Trophoblast cell (in vitro differentiated cells and primary cell): ENCODE data around the gene WDR26.
A peak's percentile ranks its signal among the peaks of the same experiment; 100 is the strongest.

Experiments
- DNase-seq, 2 donors: peaks; one replicate each; pipeline ENCODE4 v3.0.0-alpha.2; 2016
- H2AFZ ChIP-seq: 2 replicates; pipeline ENCODE4 v1.6.1; 2013; ENCODE audit warnings: low read length, moderate library complexity, mild to moderate bottlenecking; ENCODE audit not compliant: insufficient read depth, poor library complexity
- H2AK5ac ChIP-seq: 2 replicates; pipeline ENCODE4 v1.6.1; 2013; ENCODE audit warnings: mild to moderate bottlenecking, low read length
- H2BK120ac ChIP-seq: 2 replicates; pipeline ENCODE4 v1.6.1; 2013; ENCODE audit warnings: low read length, mild to moderate bottlenecking, moderate library complexity; ENCODE audit not compliant: insufficient read depth, poor library complexity
- H2BK12ac ChIP-seq: 2 replicates; pipeline ENCODE4 v1.6.1; 2013; ENCODE audit warnings: mild to moderate bottlenecking, low read length, moderate library complexity
- H2BK5ac ChIP-seq: 2 replicates; pipeline ENCODE4 v1.6.1; 2013; ENCODE audit warnings: low read length, low read depth, moderate library complexity, mild to moderate bottlenecking; ENCODE audit not compliant: poor library complexity
- H3K14ac ChIP-seq: 2 replicates; pipeline ENCODE4 v1.6.1; 2013; ENCODE audit warnings: mild to moderate bottlenecking, low read length
- H3K18ac ChIP-seq: 2 replicates; pipeline ENCODE4 v1.6.1; 2013; ENCODE audit warnings: mild to moderate bottlenecking, low read length
- H3K23ac ChIP-seq: 2 replicates; pipeline ENCODE4 v1.6.1; 2013; ENCODE audit warnings: low read length
- H3K27ac ChIP-seq: 2 replicates; pipeline ENCODE4 v1.5.1; 2013; ENCODE audit warnings: low read depth, mild to moderate bottlenecking, inconsistent platforms, low read length, moderate library complexity
- H3K27me3 ChIP-seq: 2 replicates; pipeline ENCODE4 v1.6.1; 2013; ENCODE audit warnings: inconsistent platforms, mild to moderate bottlenecking, low read length, moderate library complexity; ENCODE audit not compliant: insufficient read depth
- H3K36me3 ChIP-seq, 2 experiments: 1 replicate in 1 of 2; 2 replicates in 1 of 2; pipeline ENCODE4 v1.6.1; 2013; ENCODE audit warnings: low read length in 2 of 2, mild to moderate bottlenecking in 2 of 2, moderate library complexity in 1 of 2; ENCODE audit not compliant: insufficient read depth in 2 of 2, control insufficient read depth in 1 of 2
- H3K4ac ChIP-seq: 2 replicates; pipeline ENCODE4 v1.6.1; 2013; ENCODE audit warnings: low read depth, mild to moderate bottlenecking, low read length, moderate library complexity
- H3K4me1 ChIP-seq, 2 experiments: 1 replicate in 1 of 2; 2 replicates in 1 of 2; pipeline ENCODE4 v1.6.1; 2013; ENCODE audit warnings: low read length in 2 of 2, mild to moderate bottlenecking in 2 of 2, moderate library complexity in 1 of 2; ENCODE audit not compliant: insufficient read depth in 2 of 2, control insufficient read depth in 1 of 2
- H3K4me2 ChIP-seq: 2 replicates; pipeline ENCODE4 v1.6.1; 2013; ENCODE audit warnings: inconsistent platforms, mild to moderate bottlenecking, low read length, moderate library complexity
- H3K4me3 ChIP-seq: 2 replicates; pipeline ENCODE4 v1.5.1; 2013; ENCODE audit warnings: mild to moderate bottlenecking, low read depth, low read length, inconsistent platforms
- H3K79me1 ChIP-seq: one replicate; pipeline ENCODE4 v1.6.1; 2013; ENCODE audit warnings: low read length
- H3K79me2 ChIP-seq: 2 replicates; pipeline ENCODE4 v1.6.1; 2013; ENCODE audit warnings: low read length, mild to moderate bottlenecking; ENCODE audit not compliant: control insufficient read depth, insufficient read depth, poor library complexity
- H3K9ac ChIP-seq: 2 replicates; pipeline ENCODE4 v1.6.1; 2013; ENCODE audit warnings: mild to moderate bottlenecking, low read length
- H3K9me3 ChIP-seq: 2 replicates; pipeline ENCODE4 v1.6.1; 2013; ENCODE audit warnings: low read depth, mild to moderate bottlenecking, control low read depth, inconsistent platforms, low read length; ENCODE audit not compliant: insufficient read depth
- H4K12ac ChIP-seq: 2 replicates; pipeline ENCODE4 v1.6.1; 2013; ENCODE audit warnings: low read depth, mild to moderate bottlenecking, low read length, moderate library complexity
- H4K8ac ChIP-seq: 2 replicates; pipeline ENCODE4 v1.6.1; 2013; ENCODE audit warnings: low read depth, mild to moderate bottlenecking, low read length, moderate library complexity
- H4K91ac ChIP-seq: one replicate; pipeline ENCODE4 v1.6.1; 2013; ENCODE audit warnings: low read depth, mild to moderate bottlenecking, low read length, moderate library complexity
- WGBS: extraction: QIAGEN DNeasy Blood & Tissue Kit; methylation state at CpG from one replicate; pipeline ENCODE4 v1.1.7; 2013; ENCODE audit warnings: missing lambda C conversion rate; ENCODE audit not compliant: insufficient read length, insufficient coverage; ENCODE audit errors: extremely low coverage; 5-methylcytosine and 5-hydroxymethylcytosine counted together

The WDR26 gene

GRCh38 chr1:224435999-224436398 is 1.4 kb upstream of the WDR26 start:
- no peak for DNase-seq

GRCh38 chr1:224435318-224435763 is 744 bp upstream of the WDR26 start:
- no peaks in the 10 kb centered on the region for H3K27me3 ChIP-seq
- no peak overlapping the region for H2BK12ac ChIP-seq
- H3K4me1 ChIP-seq = peaks cover 7 to 9% of the 10 kb centered on the region in 2 experiments
- peak overlapping the region; percentile 59 for H2BK120ac ChIP-seq
- peaks cover 8% of the 10 kb centered on the region for H3K79me1 ChIP-seq
- peak overlapping the region; percentile 32 for H2BK5ac ChIP-seq
- H3K23ac ChIP-seq = no peak overlapping the region
- WGBS = no CpG with 5 or more reads among the region's 4 CpGs
- peak overlapping the region; percentile 23 for H3K27ac ChIP-seq
- peak overlapping the region; percentile 95 for H3K4me2 ChIP-seq
- peaks cover 13% of the 10 kb centered on the region for H3K79me2 ChIP-seq
- H4K91ac ChIP-seq = peak overlapping the region; percentile 98
- peak overlapping the region; percentile 99 for H3K4me3 ChIP-seq
- no peaks in the 10 kb centered on the region for H3K36me3 ChIP-seq
- H4K8ac ChIP-seq = peak overlapping the region; percentile 99
- peak; percentile 48 to 70 for DNase-seq
- peaks cover 2% of the 10 kb centered on the region for H3K9me3 ChIP-seq
- peak overlapping the region; percentile 94 for H3K9ac ChIP-seq
- no peak overlapping the region for H3K14ac ChIP-seq
- peak overlapping the region; percentile 39 for H3K18ac ChIP-seq
- H2AK5ac ChIP-seq = no peak overlapping the region
- H2AFZ ChIP-seq = peak overlapping the region; percentile 100
- no peak overlapping the region for H3K4ac ChIP-seq
- peak overlapping the region; percentile 98 for H4K12ac ChIP-seq

More at GRCh38 chr1:224435999-224436398, 1.4 kb upstream of the WDR26 start:
- Histone ChIP-seq H2AFZ (no peak overlapping the region), H3K9ac (no peak overlapping the region), H4K12ac (no peak overlapping the region), H2AK5ac (no peak overlapping the region), H3K14ac (no peak overlapping the region), H3K79me1 (peaks cover 8% of the 10 kb centered on the region), H2BK120ac (no peak overlapping the region), H3K9me3 (peaks cover 2% of the 10 kb centered on the region), H3K4ac (no peak overlapping the region), H3K36me3 (no peaks in the 10 kb centered on the region), H3K4me1 (peaks cover 7 to 9% of the 10 kb centered on the region in 2 experiments), H3K27me3 (no peaks in the 10 kb centered on the region), H2BK5ac (no peak overlapping the region), H3K4me2 (no peak overlapping the region), H2BK12ac (no peak overlapping the region), H4K91ac (no peak overlapping the region), H4K8ac (no peak overlapping the region), H3K79me2 (peaks cover 13% of the 10 kb centered on the region), H3K18ac (no peak overlapping the region), H3K4me3 (no peak overlapping the region), H3K27ac (no peak overlapping the region), H3K23ac (no peak overlapping the region)
- no CpG with 5 or more reads among the region's 1 CpG for WGBS

GRCh38 chr1:224433701-224434672 is 610 bp downstream of the WDR26 start:
- peaks cover 8% of the 10 kb centered on the region for H3K79me1 ChIP-seq
- H3K36me3 ChIP-seq = peaks cover 1% of the 10 kb centered on the region in 2 experiments
- peak overlapping the region; percentile 26 for H2AFZ ChIP-seq
- peak overlapping the region; percentile 70 for H3K9ac ChIP-seq
- peak overlapping the region; percentile 64 for H4K8ac ChIP-seq
- peaks cover 2% of the 10 kb centered on the region for H3K9me3 ChIP-seq
- H3K79me2 ChIP-seq = peaks cover 13% of the 10 kb centered on the region
- H3K18ac ChIP-seq = peak overlapping the region; percentile 90
- H3K27ac ChIP-seq = peak overlapping the region; percentile 5
- peak overlapping the region; percentile 77 for H3K14ac ChIP-seq
- peak overlapping the region; percentile 35 for H4K12ac ChIP-seq
- H3K23ac ChIP-seq = no peak overlapping the region
- peak overlapping the region; percentile 98 for H4K91ac ChIP-seq
- H2AK5ac ChIP-seq = peak overlapping the region; percentile 42
- H2BK5ac ChIP-seq = peak overlapping the region; percentile 65
- peak in 1 of 2 donors; percentile 29 for DNase-seq
- H3K27me3 ChIP-seq = no peaks in the 10 kb centered on the region
- peak overlapping the region; percentile 99 for H3K4me3 ChIP-seq
- H2BK12ac ChIP-seq = no peak overlapping the region
- peak overlapping the region; percentile 95 for H3K4me2 ChIP-seq
- peak overlapping the region; percentile 28 for H2BK120ac ChIP-seq
- no CpG with 5 or more reads among the region's 88 CpGs for whole genome bisulfite sequencing
- peak overlapping the region; percentile 97 for H3K4ac ChIP-seq
- H3K4me1 ChIP-seq = peaks cover 5 to 7% of the 10 kb centered on the region in 2 experiments

- H3K27me3 ChIP-seq = no peaks in the 10 kb centered on the region
- H2AFZ ChIP-seq = no peak overlapping the region
- no peak for DNase-seq
- H3K79me1 ChIP-seq = peaks cover 8% of the 10 kb centered on the region
- no peak overlapping the region for H4K8ac ChIP-seq
- H2AK5ac ChIP-seq = no peak overlapping the region
- no peak overlapping the region for H4K91ac ChIP-seq
- no peak overlapping the region for H3K27ac ChIP-seq
- H4K12ac ChIP-seq = no peak overlapping the region
- no CpG with 5 or more reads among the region's 19 CpGs for WGBS
- H3K79me2 ChIP-seq = peaks cover 13% of the 10 kb centered on the region
- H3K4ac ChIP-seq = peak overlapping the region; percentile 71
- peak overlapping the region; percentile 50 for H3K9ac ChIP-seq
- H3K4me3 ChIP-seq = peak overlapping the region; percentile 99
- peaks cover 2% of the 10 kb centered on the region for H3K9me3 ChIP-seq
- no peak overlapping the region for H3K18ac ChIP-seq
- no peak overlapping the region for H2BK12ac ChIP-seq
- peak overlapping the region; percentile 93 for H3K4me2 ChIP-seq
- H2BK5ac ChIP-seq = no peak overlapping the region
- H3K23ac ChIP-seq = no peak overlapping the region
- H3K4me1 ChIP-seq = peaks cover 2 to 6% of the 10 kb centered on the region in 2 experiments
- no peak overlapping the region for H2BK120ac ChIP-seq
- H3K36me3 ChIP-seq = peaks cover 6 to 8% of the 10 kb centered on the region in 2 experiments
- H3K14ac ChIP-seq = no peak overlapping the region
Observed at GRCh38 chr1:224433041-224433691, 1.4 kb downstream of the WDR26 start.
